IPS-18c (cell line): Measurements from ENCODE around the gene HMCN2.

ENCODE experiments used
- H3K4me3 ChIP-seq: 2 replicates; pipeline ENCODE4 v1.7.0; 2013; ENCODE audit warnings: low read depth, mild to moderate bottlenecking, low read length, moderate library complexity; ENCODE audit not compliant: insufficient read depth
- H3K9me3 ChIP-seq: one replicate; pipeline ENCODE4 v1.6.1; 2013; ENCODE audit warnings: mild to moderate bottlenecking, low read length, moderate library complexity; ENCODE audit not compliant: control insufficient read depth, insufficient read depth

The HMCN2 gene

DNA sequence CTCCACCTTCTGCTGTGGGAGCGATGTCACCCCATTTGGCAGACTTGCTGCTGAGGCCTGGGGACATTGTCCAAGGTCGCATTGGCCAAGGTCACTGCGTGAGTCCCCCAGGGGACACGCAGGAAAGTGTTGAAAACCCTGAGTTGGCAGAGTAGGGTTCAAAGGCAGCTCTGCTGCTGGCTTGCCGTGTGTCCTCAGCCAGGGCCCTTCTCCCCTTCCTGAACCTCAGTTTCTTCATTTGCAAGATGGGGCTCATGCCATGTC lies 193.2 kb downstream of the HMCN2 start:
- H3K9me3 ChIP-seq: peaks cover 2% of the 10 kb centered on the region
- H3K4me3 ChIP-seq: no peak overlapping the region

DNA sequence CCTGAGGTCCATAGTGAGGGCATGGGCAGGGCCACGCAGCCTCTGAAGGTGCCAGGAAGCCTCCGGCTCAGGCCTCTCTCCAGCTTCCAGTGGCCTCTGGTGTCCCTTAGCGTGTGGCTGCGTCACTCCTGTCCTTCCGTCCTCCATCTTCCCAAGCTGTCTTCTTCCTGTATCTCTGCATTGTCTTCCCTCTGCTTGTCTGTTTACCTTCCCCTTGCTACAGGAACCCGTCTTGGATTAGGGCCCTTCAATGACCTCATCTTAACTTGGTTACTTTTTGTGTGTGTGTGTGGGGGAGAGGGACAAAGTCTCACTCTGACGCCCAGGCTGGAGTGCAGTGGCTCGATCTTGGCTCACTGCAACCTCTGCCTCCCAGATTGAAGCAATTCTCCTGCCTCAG lies 193.6 kb downstream of the HMCN2 start:
- H3K9me3 ChIP-seq: peaks cover 2% of the 10 kb centered on the region

DNA sequence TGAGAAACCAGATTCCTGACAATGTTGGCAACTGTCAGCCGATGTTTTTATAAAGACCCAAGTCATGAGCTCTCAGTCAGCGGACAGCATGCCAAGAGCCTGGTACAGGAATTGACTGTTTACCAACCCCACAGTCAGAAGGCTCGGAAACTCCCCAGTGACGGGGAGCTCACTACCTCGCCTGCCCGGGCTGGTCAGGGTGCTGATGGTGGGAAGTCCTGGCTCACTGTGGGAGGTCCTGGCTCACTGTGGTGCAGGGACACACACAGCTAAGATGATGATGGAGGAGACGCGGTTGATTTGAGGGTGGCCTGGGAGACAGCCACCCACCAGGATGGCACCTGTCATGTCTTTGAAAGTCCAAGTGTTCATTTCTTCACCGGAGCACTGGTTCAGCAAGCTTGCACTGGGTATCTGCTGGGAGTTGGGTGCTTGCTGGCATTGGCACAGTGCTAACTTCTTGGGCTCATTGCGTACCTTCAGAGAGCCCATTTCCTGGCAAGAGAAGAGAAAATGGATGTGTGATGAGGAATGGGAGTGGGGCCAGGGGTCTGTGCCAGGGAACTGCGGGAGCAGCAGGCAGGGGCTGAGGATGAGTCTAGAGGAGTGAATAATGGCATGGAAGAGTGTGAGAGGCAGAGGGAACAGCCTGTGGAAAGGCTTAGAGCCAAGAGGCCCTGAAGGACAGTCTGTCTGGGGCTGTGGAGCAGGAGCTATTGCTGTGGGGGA lies 194.5 kb downstream of the HMCN2 start:
- Histone ChIP-seq H3K9me3 (peaks cover 2% of the 10 kb centered on the region), H3K4me3 (no peak overlapping the region)

More for the DNA sequence above, 193.6 kb downstream of the HMCN2 start:
- H3K4me3 ChIP-seq: no peak overlapping the region

DNA sequence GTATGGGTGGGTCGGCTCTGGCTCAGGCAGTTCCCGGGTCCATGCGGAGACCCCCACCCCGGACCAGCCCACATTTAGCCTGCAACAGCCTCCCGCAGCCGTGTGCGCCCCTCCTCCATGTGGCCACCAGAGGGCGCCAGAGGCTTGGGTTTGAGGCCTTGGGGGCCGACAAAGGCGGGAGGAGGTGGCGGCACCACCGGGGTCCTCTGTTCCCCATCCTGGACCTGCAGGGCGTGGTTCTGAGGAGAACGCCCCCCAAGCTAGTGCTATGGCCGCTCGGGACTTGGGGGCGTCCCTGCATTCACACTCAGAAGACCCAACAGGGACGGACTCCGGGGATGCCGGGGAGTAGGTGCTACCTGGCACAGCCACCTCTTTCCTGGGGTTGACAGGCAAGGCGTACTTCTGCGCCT lies 195.7 kb downstream of the HMCN2 start:
- Histone ChIP-seq H3K4me3 (no peak overlapping the region), H3K9me3 (peaks cover 2% of the 10 kb centered on the region)

DNA sequence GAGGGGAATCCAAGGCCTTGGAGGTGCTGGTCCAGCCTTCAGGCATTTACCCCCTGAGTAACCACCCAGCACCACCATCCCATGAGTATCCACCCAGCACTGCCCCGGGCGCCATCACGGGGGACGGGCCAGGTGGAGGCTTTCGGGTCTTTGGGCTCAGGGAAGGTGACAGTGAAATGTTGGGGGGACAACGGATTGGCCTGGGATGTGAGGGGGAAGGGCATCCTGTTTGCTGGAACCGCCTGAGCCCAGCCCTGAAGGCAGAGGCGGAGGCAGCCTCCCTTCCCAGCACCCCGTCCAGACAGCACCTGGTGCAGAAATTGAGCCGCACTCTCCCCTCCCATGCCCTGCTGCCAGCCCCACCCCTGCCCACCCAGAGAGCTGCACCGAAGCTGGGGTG lies 196.2 kb downstream of the HMCN2 start:
- H3K9me3 ChIP-seq: peaks cover 2% of the 10 kb centered on the region
- no peak overlapping the region for H3K4me3 ChIP-seq

DNA sequence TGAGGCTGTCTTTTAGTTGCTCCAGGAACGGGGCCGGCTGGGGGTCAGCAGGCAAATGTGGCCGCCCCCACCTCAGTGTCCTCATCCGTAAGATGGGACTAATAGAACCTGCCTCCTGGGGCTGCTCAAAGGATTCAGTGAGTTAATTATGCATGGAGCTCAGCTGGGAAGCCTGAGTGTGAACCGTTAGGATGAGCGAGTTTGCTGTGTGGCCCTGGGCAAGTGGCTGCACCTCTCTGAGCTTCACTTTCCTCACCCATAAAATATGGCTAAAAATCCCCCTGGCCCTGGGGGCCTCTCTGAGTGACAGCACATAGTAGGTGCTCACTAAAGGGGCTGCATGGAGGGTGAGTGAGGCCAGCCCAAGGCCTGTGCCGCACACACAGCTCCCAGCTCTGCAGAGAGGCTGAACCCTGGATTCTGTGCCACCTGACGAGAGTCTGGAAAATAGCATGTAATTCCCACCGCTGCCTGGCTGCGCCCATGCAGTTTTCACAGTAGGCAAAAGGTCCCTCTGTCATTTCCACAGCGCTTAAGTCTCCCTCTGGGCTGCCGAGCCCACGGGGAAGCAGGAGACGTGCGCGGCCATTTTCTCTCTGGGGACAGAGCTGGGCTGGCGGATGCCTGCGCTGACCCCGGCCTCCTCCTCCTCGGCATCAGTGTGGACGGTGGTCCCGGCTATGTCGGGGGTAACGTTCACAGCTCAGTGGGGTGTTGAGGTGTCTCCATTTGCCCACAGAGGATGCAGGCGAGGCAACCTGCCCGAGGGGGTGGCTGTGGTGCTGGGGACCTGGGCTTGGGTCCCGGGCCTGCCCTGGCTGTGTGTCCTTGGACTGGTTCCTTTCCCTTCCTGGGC lies 197.4 kb downstream of the HMCN2 start:
- Histone ChIP-seq H3K4me3 (no peak overlapping the region), H3K9me3 (peaks cover 2% of the 10 kb centered on the region)

DNA sequence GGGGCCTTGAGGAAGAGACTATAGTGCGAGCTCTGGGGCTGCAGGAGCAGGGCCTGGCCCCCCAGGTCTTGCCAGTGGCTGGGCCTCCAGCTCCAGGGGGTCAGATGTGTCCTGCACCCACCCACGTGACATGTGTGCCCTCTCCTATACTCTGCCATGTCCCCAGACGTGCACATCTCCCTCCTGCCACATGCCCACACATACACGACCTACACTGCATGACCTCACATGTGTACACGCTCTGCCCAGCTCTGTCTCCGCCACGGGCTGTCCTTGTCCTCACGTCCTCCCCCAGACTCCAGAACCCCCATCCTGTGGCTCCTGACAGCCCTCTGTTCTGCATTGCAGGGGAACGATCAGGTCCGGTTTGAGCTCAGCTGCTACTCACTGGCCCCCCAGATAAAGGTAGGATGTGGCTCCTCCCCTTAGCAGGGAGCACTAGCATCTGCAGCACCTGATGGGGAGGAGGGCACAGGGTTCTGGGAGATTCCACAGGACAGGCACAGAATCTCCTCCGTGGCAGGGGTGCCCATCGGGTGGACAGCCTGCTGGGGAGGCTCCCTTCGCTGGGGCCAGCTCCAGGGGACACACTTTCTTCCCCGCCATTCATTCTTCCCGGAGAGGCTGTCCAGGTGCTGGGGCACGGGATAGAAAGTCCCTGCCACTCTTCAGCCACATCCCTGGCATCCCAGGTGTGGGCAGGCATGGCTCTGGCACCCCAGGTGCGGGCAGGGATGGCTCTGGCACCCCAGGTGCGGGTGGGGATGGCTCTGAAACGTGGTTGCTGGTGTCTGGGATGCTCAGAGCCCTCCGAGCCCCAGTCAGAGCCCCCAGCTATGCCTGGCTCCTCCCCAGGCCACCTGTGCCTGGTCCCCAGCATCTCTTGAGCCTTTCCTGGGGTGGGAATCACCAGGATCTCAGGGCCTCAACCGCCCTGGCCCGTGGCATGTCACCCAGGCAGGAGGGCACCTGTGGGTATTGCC lies 198.5 kb downstream of the HMCN2 start:
- Histone ChIP-seq H3K4me3 (no peak overlapping the region), H3K9me3 (no peaks in the 10 kb centered on the region)

DNA sequence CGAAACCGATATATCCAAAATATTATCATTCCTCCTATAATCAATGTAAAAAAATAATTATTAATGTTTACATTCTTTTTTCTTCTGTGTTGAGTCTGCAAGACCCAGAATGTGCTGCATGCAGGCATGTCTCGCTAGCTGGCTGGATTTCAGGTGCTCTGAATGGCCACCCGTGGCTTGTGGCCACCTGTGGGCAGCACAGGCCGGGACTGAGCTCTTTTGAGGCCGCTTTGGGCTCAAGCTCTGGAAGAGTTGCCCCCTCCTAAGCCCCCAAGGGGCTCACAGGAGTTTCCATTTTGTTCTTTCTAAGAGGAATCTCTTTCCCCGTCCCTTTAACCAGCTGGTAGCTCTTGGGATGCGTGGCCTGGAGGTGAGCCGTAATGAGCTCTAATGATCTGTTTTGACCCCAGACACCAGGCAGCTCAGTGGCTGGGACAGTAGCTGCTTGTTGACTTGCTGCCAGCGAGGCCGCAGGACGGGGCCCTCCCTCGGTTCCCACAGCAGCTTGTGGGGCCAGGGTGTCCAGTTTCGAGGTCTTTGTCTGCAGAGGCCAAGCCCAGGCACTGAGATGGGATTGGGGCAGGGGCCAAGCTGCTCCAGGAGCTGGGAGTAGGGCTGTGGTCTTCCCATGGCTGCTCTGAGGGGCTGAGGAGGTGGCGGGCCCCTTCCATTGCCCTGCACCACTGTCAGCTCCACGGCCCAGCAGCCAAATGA lies 200.0 kb downstream of the HMCN2 start:
- H3K9me3 ChIP-seq: no peaks in the 10 kb centered on the region
- H3K4me3 ChIP-seq: no peak overlapping the region

DNA sequence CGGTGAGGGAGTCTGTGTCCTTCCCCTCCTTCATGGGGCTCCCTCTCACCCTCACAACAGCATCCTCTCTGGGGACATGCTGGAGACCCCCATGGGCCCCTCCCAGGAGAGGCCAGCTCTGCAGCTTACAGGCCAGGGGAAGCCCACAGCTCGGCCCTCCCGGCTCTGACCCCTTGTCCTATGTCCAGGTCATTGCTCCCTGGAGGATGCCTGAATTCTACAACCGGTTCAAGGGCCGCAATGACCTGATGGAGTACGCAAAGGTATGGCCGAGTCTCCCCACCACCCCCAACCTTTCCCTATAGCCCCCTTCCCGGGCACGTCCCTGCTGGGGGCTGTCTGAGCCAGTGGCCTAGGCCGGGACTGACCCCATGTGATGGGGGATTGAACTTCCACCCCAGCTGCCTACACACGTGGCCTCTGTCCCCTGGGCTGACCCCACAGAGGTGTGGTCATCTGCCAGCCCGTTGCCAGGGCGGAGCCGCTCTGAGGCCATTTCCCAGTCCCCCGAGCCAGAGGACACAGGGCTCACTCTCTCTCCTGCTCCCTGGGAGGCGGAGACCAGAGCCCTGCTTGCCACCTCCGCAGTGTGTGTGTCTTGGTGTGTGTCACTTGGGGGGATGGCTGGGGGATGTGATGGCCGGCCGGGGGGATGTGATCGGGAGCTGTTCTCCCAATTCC lies 201.1 kb downstream of the HMCN2 start:
- H3K4me3 ChIP-seq: no peak overlapping the region

DNA sequence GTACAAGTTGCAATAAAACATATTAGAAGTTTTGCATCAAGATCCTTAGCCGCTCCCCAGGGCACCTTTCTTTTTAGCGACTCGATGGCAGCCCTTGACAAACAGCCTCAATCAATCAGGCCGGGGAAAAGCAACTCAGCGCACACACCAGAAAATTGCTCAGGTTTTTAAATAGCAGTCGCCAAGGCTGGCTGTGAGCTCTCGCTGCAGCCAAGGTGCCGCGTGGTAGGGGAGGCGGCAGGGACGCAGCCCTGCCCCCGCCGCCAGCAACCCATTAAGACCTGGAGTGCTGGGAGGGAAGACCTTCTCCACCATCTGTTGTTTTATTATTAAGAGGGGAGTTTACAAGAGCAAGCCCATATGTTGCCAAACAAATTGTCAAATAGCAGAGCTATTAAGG lies 201.8 kb downstream of the HMCN2 start:
- H3K9me3 ChIP-seq: no peaks in the 10 kb centered on the region
- H3K4me3 ChIP-seq: no peak overlapping the region

More for the DNA sequence above, 201.1 kb downstream of the HMCN2 start:
- no peaks in the 10 kb centered on the region for H3K9me3 ChIP-seq

DNA sequence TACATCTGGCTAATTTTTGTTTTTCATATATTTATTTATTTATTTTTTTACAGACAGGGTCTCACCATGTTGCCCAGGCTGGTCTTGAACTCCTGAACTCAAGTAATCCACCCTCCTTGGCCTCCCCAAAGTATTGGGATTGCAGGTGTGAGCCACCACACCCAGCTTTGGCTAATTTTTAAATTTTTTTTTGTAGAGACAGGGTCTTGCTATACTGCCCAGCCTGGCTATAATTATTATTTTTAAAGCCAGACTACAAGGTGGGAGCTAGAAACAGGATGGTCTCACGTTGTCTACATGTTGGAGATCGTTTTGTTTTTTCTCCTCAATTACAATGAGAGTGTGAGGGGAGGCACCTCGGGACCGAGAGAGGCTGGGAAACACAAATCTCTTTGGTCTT lies 203.0 kb downstream of the HMCN2 start:
- Histone ChIP-seq H3K9me3 (no peaks in the 10 kb centered on the region), H3K4me3 (no peak overlapping the region)

DNA sequence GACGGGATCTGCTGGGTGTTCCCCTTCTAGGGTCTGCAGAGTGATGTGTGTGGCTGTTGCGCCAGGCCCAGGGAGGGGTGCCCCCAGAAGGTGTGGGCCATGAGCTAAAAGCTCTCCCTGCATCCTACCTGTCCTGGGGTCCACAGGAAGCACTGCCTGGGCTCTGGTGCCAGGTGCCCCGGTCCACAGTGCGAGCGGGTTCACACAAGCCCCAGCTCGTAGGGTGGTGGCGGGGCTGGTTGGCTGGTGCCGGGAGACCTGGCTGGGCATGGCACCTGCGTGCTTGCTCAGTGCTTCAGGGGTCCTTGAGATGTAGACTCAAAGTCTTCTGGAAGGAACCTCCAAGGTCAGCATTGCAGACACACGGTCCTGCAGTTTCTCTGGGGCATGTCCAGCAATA lies 204.7 kb downstream of the HMCN2 start:
- H3K9me3 ChIP-seq: no peaks in the 10 kb centered on the region

DNA sequence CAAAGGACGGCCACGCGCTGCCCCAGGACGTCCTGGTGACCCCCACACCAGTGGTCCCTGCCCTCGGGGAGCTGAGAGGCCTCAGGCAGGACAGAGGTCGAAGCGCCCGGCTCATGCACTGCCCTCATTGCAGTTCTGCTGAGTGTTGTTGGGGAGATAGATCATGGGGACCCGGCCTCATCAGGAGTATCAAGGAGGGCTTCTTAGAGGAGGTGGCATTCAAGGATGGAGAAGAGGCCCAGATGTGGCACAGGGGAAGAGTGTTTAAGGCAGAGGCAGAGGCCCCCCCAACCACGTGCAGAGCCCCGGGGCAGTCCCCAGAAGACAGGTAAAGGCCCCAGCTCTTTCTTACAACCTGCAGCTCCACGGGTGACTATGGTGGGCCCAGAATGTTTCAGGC lies 205.4 kb downstream of the HMCN2 start:
- no peaks in the 10 kb centered on the region for H3K9me3 ChIP-seq

More for the DNA sequence above, 204.7 kb downstream of the HMCN2 start:
- H3K4me3 ChIP-seq: no peak overlapping the region

DNA sequence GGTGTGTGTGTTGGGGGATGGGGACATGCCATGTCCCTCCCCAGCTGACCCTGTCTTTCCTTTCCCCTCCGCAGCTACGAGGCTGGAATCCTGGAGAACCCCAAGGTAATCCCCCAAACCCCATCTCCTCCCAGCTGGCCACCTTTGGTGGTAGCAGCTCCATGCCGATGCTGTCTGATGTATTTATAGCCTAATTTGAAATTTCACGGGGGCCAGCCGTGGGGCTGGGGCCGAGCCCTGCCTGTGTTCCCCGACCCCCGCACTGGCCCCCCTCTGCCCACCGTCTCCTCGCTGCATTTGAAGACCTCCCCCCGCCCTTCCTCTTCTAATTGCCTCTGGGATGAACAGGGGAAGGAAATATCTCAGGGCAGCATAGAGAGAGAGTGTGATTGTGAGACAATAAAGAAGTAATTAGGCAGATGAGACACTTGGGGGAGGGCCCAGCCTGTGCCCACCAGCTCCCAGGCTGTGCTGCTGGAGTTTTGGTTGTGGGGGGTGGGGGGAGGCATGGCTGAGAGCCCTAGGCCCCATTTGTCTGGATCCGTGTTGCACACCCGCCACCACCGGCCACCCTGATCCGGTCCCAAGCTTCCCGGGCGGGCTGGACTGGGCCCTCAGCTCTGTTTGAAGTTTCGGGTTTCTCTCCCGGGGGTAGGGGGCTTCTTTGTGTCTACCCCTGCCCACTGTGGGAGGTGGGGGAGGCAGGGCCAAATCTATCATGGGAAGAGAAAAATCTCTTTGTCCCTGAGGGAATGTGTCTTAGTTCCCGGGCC lies 206.0 kb downstream of the HMCN2 start:
- Histone ChIP-seq H3K9me3 (no peaks in the 10 kb centered on the region), H3K4me3 (no peak overlapping the region)

More for the DNA sequence above, 205.4 kb downstream of the HMCN2 start:
- H3K4me3 ChIP-seq: no peak overlapping the region

DNA sequence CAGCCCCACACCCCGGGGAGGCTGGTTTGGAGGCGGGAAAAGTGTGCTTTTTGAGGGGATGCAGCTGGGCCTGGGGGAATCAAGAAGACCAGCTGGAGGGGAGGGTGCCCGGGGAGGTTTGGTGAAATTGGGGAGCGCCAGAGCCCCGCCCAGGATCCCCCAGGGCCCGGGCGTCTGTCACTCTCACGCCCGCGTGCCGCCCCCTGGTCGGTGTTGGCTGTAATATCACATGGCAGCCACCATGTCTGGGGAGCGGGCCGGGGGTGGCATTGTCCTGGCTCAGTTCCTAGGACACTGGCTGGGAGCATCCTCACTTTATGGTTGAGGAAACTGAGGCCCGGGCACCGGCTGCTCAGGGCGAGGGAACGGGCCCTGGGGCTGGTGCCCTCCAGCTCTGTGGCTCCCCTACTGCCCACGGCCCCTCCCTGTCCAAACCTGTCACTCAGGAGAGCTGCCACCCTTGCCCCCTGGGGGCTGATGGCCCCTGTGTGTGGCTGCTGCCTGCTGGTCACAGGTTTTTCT lies 206.7 kb downstream of the HMCN2 start:
- Histone ChIP-seq H3K9me3 (no peaks in the 10 kb centered on the region), H3K4me3 (no peak overlapping the region)

DNA sequence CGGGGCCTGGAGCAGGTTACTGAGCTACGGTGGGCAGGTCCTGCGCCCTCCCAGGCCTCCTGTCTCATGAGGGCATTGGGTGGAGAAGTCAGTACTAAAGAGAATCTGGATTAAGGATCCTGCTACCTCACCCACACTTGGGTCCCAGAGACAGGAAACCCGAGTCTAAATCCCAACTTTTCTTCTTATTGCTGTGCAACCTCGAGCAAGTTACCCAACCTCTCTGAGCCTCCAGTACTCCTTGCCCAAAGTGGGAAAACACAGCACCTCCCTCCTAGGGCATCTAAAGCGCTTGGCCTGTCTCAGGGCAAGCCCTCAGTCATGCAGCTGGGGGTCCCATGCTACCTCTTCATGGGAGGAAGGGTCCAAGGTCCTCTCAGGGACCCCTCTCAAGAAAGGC lies 207.4 kb downstream of the HMCN2 start:
- H3K9me3 ChIP-seq: no peaks in the 10 kb centered on the region
- no peak overlapping the region for H3K4me3 ChIP-seq
